GM12878 (cell line): Measurements from ENCODE around the gene FASTK. TPM values are rescaled to one million over a fixed set of nuclear protein-coding genes. Genes with fewer than 3 reads are reported as not detected.

Source experiments
- CBX3 ChIP-seq: fragments of 200-600 bp; sonication (generic); IDR thresholded peaks from 2 replicates; pipeline ENCODE4 v1.6.1; 2016; ENCODE audit warnings: low read depth, borderline replicate concordance
- EP300 ChIP-seq, 2 experiments: fragments of 150-350 bp in 1 of 2; IDR thresholded peaks; 2 replicates each; pipeline ENCODE4 v1.6.1; 2011 to 2012; ENCODE audit warnings: low read depth in 2 of 2, low read length in 2 of 2, borderline replicate concordance in 1 of 2, improper control_type of control experiment in 1 of 2, inconsistent platforms in 1 of 2; ENCODE audit not compliant: control insufficient read depth in 1 of 2
- FOXM1 ChIP-seq: IDR thresholded peaks from 2 replicates; pipeline ENCODE4 v1.6.1; 2012; ENCODE audit warnings: low read depth, mild to moderate bottlenecking, inconsistent platforms, low read length, moderate library complexity
- MTA3 ChIP-seq: IDR thresholded peaks from 2 replicates; pipeline ENCODE4 v1.6.1; 2012; ENCODE audit warnings: low read length, inconsistent platforms, borderline replicate concordance
- RUNX3 ChIP-seq: IDR thresholded peaks from 2 replicates; pipeline ENCODE4 v1.6.1; 2012; ENCODE audit warnings: low read length, inconsistent platforms
- TARDBP ChIP-seq: IDR thresholded peaks from 2 replicates; pipeline ENCODE4 v1.6.1; 2016; ENCODE audit warnings: borderline replicate concordance
- YY1 ChIP-seq: IDR thresholded peaks from 2 replicates; pipeline ENCODE4 v1.6.1; 2011; ENCODE audit warnings: low read depth, mild to moderate bottlenecking, low read length
- ZNF622 ChIP-seq: fragments of 450-650 bp; IDR thresholded peaks from 2 replicates; pipeline ENCODE4 v1.6.1; 2017; ENCODE audit warnings: mild to moderate bottlenecking, inconsistent platforms
- polyA plus RNA-seq, 11 experiments: library from polyadenylated mRNA; depleted of rRNA in 4 of 11; unstranded in 6 of 11; stranded (reverse) in 5 of 11; fragments of >200 nt; fragmentation: Nextera tagmentation in 4 of 11; fragmentation: Illumina TruSeq in 1 of 11; extraction: Ambion mirVana in 4 of 11; extraction: Trizol in 1 of 11; gene quantifications; 1 replicate in 1 of 11; 2 replicates in 10 of 11; pipeline versions ENCODE4 v1.2.1 to v1.2.3, GENCODE V29; 2011 to 2016; ENCODE audit warnings: inconsistent platforms in 2 of 11, missing spikeins in 2 of 11, low read depth in 1 of 11
- total RNA-seq, 4 experiments: library from RNA; depleted of rRNA in 3 of 4; stranded (reverse); fragments of >200 nt in 3 of 4; fragmentation: Illumina TruSeq in 1 of 4; extraction: Trizol in 1 of 4; gene quantifications; 2 replicates each; pipeline versions ENCODE4 v1.2.1 to v1.2.3, GENCODE V29; 2013 to 2021
- TF ChIP-seq, protein P1 (sequence below): IDR thresholded peaks from 2 replicates; pipeline ENCODE4 v1.6.1; 2011; ENCODE audit warnings: mild to moderate bottlenecking, low read depth, low read length, moderate library complexity; ENCODE audit not compliant: insufficient replicate concordance
- TF ChIP-seq, protein P2 (sequence below): fragments of 450-650 bp; IDR thresholded peaks from 2 replicates; pipeline ENCODE4 v1.6.1; 2017; ENCODE audit warnings: mild to moderate bottlenecking, moderate library complexity
- TF ChIP-seq, protein P3 (sequence below): IDR thresholded peaks from 2 replicates; pipeline ENCODE4 v1.6.1; 2012; ENCODE audit warnings: low read depth, low read length, improper control_type of control experiment
- TF ChIP-seq, protein P4 (sequence below): fragments of 450-650 bp; IDR thresholded peaks from 2 replicates; pipeline ENCODE4 v1.6.1; 2017; ENCODE audit warnings: low read depth, mild to moderate bottlenecking, moderate library complexity

FASTK gene
- total and polyA plus RNA-seq, 10 of the 15 experiments (the other 5 are each of a cell fraction or from before 2014, with no cell fraction given): 0.19 to 102 (median 54.5) TPM

DNA sequence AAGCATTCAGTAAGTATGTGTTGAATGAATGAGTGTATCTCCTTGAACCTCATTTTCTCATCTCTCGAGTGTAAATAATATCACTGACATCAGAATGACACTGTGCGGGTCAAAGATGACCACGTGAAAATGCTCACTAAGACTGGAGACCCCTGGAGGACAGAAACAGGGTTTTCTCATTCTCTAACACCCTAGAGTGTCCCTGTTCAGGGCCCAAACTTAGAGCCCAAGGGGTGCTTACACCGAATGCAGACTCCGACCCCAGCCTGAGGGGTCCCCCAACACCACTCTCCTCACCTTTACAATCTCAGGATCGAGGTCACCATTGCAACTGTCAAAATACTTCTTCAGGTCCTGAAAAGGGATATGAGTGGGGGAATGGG lies 24.3 kb downstream of the FASTK start (continued):
- TF ChIP-seq, protein P1, sequence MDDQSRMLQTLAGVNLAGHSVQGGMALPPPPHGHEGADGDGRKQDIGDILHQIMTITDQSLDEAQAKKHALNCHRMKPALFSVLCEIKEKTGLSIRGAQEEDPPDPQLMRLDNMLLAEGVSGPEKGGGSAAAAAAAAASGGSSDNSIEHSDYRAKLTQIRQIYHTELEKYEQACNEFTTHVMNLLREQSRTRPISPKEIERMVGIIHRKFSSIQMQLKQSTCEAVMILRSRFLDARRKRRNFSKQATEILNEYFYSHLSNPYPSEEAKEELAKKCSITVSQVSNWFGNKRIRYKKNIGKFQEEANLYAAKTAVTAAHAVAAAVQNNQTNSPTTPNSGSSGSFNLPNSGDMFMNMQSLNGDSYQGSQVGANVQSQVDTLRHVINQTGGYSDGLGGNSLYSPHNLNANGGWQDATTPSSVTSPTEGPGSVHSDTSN: no peak
- TF ChIP-seq CBX3 (no peak), MTA3 (no peak), ZNF622 (no peak), RUNX3 (no peak), YY1 (no peak), FOXM1 (no peak), TARDBP (no peak), EP300 (IDR thresholded peaks at IDR 0.05; ENCODE audit: borderline replicate concordance in 1 of 2, control insufficient read depth in 1 of 2, low read depth in 2 of 2, low read length in 2 of 2) (no peak)
- TF ChIP-seq, protein P2, sequence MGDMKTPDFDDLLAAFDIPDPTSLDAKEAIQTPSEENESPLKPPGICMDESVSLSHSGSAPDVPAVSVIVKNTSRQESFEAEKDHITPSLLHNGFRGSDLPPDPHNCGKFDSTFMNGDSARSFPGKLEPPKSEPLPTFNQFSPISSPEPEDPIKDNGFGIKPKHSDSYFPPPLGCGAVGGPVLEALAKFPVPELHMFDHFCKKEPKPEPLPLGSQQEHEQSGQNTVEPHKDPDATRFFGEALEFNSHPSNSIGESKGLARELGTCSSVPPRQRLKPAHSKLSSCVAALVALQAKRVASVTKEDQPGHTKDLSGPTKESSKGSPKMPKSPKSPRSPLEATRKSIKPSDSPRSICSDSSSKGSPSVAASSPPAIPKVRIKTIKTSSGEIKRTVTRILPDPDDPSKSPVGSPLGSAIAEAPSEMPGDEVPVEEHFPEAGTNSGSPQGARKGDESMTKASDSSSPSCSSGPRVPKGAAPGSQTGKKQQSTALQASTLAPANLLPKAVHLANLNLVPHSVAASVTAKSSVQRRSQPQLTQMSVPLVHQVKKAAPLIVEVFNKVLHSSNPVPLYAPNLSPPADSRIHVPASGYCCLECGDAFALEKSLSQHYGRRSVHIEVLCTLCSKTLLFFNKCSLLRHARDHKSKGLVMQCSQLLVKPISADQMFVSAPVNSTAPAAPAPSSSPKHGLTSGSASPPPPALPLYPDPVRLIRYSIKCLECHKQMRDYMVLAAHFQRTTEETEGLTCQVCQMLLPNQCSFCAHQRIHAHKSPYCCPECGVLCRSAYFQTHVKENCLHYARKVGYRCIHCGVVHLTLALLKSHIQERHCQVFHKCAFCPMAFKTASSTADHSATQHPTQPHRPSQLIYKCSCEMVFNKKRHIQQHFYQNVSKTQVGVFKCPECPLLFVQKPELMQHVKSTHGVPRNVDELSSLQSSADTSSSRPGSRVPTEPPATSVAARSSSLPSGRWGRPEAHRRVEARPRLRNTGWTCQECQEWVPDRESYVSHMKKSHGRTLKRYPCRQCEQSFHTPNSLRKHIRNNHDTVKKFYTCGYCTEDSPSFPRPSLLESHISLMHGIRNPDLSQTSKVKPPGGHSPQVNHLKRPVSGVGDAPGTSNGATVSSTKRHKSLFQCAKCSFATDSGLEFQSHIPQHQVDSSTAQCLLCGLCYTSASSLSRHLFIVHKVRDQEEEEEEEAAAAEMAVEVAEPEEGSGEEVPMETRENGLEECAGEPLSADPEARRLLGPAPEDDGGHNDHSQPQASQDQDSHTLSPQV: no peak
- TF ChIP-seq, protein P3, sequence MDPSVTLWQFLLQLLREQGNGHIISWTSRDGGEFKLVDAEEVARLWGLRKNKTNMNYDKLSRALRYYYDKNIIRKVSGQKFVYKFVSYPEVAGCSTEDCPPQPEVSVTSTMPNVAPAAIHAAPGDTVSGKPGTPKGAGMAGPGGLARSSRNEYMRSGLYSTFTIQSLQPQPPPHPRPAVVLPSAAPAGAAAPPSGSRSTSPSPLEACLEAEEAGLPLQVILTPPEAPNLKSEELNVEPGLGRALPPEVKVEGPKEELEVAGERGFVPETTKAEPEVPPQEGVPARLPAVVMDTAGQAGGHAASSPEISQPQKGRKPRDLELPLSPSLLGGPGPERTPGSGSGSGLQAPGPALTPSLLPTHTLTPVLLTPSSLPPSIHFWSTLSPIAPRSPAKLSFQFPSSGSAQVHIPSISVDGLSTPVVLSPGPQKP: no peak
- TF ChIP-seq, protein P4, sequence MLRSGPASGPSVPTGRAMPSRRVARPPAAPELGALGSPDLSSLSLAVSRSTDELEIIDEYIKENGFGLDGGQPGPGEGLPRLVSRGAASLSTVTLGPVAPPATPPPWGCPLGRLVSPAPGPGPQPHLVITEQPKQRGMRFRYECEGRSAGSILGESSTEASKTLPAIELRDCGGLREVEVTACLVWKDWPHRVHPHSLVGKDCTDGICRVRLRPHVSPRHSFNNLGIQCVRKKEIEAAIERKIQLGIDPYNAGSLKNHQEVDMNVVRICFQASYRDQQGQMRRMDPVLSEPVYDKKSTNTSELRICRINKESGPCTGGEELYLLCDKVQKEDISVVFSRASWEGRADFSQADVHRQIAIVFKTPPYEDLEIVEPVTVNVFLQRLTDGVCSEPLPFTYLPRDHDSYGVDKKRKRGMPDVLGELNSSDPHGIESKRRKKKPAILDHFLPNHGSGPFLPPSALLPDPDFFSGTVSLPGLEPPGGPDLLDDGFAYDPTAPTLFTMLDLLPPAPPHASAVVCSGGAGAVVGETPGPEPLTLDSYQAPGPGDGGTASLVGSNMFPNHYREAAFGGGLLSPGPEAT: no peak
